GM21786 (cell line): ENCODE measurements around the gene NRP2.

Source experiments
- ATAC-seq: cut with Tn5 transposase; IDR thresholded peaks from one replicate; pipeline ENCODE4 v1.9.1; 2021; ENCODE audit not compliant: unreplicated experiment

NRP2 gene

DNA sequence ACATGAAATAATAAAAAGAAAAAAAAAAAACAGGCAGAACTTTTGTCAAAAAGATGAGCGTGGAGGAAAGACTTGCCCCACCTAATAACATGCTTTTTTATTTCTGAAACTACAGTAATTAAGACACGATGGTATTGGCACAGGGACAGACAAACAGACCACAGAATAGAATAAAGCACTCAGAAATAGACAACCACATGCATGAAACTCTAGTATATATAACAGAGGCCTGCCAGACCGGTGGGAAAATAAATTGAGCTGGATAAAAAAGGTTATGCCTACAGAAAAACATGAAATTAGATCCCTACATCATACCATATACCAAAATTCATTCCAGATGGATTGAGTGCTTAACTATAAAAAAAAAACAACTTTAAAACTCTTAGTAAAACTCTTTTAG, 163.1 kb downstream of the NRP2 start:
- ATAC-seq = no peak
